Activated T-cell treated with anti-CD3 and anti-CD28 coated beads, Interleukin-2, amount 50 U/mL, for 1 hour (primary cell): ENCODE measurements around the gene ATP2B1.

Experiments used
- DNase-seq: peaks from one replicate; pipeline ENCODE4 v3.0.0-alpha.2; 2020

ATP2B1 gene

GRCh38 chr12:89574736-89575208 is 133.9 kb downstream of the ATP2B1 start:
- no peak for DNase-seq

- DNase-seq, result no peak
Observed at GRCh38 chr12:89573051-89573810, 135.4 kb downstream of the ATP2B1 start.

GRCh38 chr12:89571491-89572195 is 137.0 kb downstream of the ATP2B1 start:
- no peak for DNase-seq

- no peak for DNase-seq
Observed at GRCh38 chr12:89568484-89568883, 140.2 kb downstream of the ATP2B1 start.

- DNase-seq, result no peak
Observed at GRCh38 chr12:89567691-89568239, 140.9 kb downstream of the ATP2B1 start.

GRCh38 chr12:89566615-89567014 is 142.0 kb downstream of the ATP2B1 start:
- DNase-seq, result no peak

- no peak for DNase-seq
Observed at GRCh38 chr12:89565002-89565401, 143.6 kb downstream of the ATP2B1 start.

- DNase-seq, result no peak
Observed at GRCh38 chr12:89559753-89560152, 148.9 kb downstream of the ATP2B1 start.

- DNase-seq, result no peak
Observed at GRCh38 chr12:89556976-89557375, 151.7 kb downstream of the ATP2B1 start.

- DNase-seq, result no peak
Observed at GRCh38 chr12:89552376-89552775, 156.3 kb downstream of the ATP2B1 start.

GRCh38 chr12:89551747-89552146 is 156.9 kb downstream of the ATP2B1 start:
- DNase-seq, result no peak

- DNase-seq, result no peak
Observed at GRCh38 chr12:89547101-89547500, 161.5 kb downstream of the ATP2B1 start.

- no peak for DNase-seq
Observed at GRCh38 chr12:89546151-89546550, 162.5 kb downstream of the ATP2B1 start.

- no peak for DNase-seq
Observed at GRCh38 chr12:89544681-89545184, 163.9 kb downstream of the ATP2B1 start.

GRCh38 chr12:89544022-89544421 is 164.6 kb downstream of the ATP2B1 start:
- DNase-seq, result no peak

GRCh38 chr12:89542912-89543592 is 165.6 kb downstream of the ATP2B1 start:
- peak; percentile 55 for DNase-seq

- no peak for DNase-seq
Observed at GRCh38 chr12:89542236-89542635, 166.4 kb downstream of the ATP2B1 start.

- no peak for DNase-seq
Observed at GRCh38 chr12:89540586-89540985, 168.1 kb downstream of the ATP2B1 start.

GRCh38 chr12:89539426-89540223 is 169.0 kb downstream of the ATP2B1 start:
- no peak for DNase-seq

GRCh38 chr12:89538897-89539296 is 169.7 kb downstream of the ATP2B1 start:
- DNase-seq, result no peak
